ENCODE results near the gene GJC2.

GRCh38 chr1:228134591-228134990 is 15.1 kb upstream of the GJC2 start:
- no peak for TF ChIP-seq POLR2AphosphoS5 (IDR thresholded peaks at IDR 0.05)
- no peak for TF ChIP-seq CTCF (IDR thresholded peaks at IDR 0.05)
- TF ChIP-seq POLR2A (IDR thresholded peaks at IDR 0.05): no peak

Measured in breast epithelium (tissue), 3 donors.